PC-3 (cell line): ENCODE measurements around the gene GIT2. TPM values are rescaled to one million over a fixed set of nuclear protein-coding genes. Genes with fewer than 3 reads are reported as not detected.

Experiments used
- ATAC-seq: fragments of 200-7000 bp; cut with Tn5 transposase; 2 replicates; pipeline ENCODE4 v1.9.1; 2020; ENCODE audit warnings: mild to moderate bottlenecking, moderate library complexity
- BruUV-seq: library from RNA; stranded (reverse); fragments of 400-500 nt; replicated peaks from 2 replicates; lab custom pipeline; 2021; lab: Mats Ljungman, UMichigan
- CTCF ChIA-PET: fragments of 300-600 bp; sonication (Branson Sonifier 250); formaldehyde crosslinking; loops from one replicate; lab custom pipeline; 2022; ENCODE audit warnings: antibody characterized with exemption; lab: Charles Lee
- POLR2A ChIA-PET: fragments of 300-600 bp; sonication (Branson Sonifier 250); formaldehyde crosslinking; loops from one replicate; lab custom pipeline; 2022; ENCODE audit warnings: antibody characterized with exemption; ENCODE audit not compliant: unreplicated experiment; lab: Charles Lee
- DNase-seq: peaks from one replicate; pipeline ENCODE4 v3.0.0-alpha.2; 2015
- H2AFZ ChIP-seq: fragments of 300-600 bp; sonication (generic); 2 replicates; pipeline ENCODE4 v1.6.0; 2016; ENCODE audit warnings: antibody characterized with exemption, low read length
- H3F3A ChIP-seq: fragments of 300-600 bp; sonication (generic); one replicate; pipeline ENCODE4 v1.6.0; 2017; ENCODE audit warnings: antibody characterized with exemption, low read length, control low read depth, mild to moderate bottlenecking; ENCODE audit not compliant: unreplicated experiment
- H3K27ac ChIP-seq: fragments of 300-600 bp; sonication (generic); 2 replicates; pipeline ENCODE4 v1.5.1; 2016; ENCODE audit warnings: mild to moderate bottlenecking, low read length
- H3K27me3 ChIP-seq: fragments of 300-600 bp; sonication (generic); 2 replicates; pipeline ENCODE4 v1.6.1; 2016; ENCODE audit warnings: low read length, mixed read lengths
- H3K36me3 ChIP-seq: fragments of 300-600 bp; sonication (generic); 2 replicates; pipeline ENCODE4 v1.6.1; 2016; ENCODE audit warnings: low read depth, mixed run types, low read length, mixed read lengths
- H3K4me1 ChIP-seq: fragments of 300-600 bp; sonication (generic); 2 replicates; pipeline ENCODE4 v1.5.1; 2016; ENCODE audit warnings: low read length; ENCODE audit not compliant: insufficient read depth
- H3K4me2 ChIP-seq: fragments of 300-600 bp; sonication (generic); 2 replicates; pipeline ENCODE4 v1.6.0; 2016; ENCODE audit warnings: low read length
- H3K4me3 ChIP-seq: fragments of 300-600 bp; sonication (generic); 2 replicates; pipeline ENCODE4 v1.5.1; 2016; ENCODE audit warnings: mild to moderate bottlenecking, low read length, mixed read lengths
- H3K79me2 ChIP-seq: fragments of 300-600 bp; sonication (generic); 2 replicates; pipeline ENCODE4 v1.6.1; 2017; ENCODE audit warnings: low read length, mixed read lengths
- H3K9ac ChIP-seq: fragments of 300-600 bp; sonication (generic); 2 replicates; pipeline ENCODE4 v1.6.0; 2016; ENCODE audit warnings: mild to moderate bottlenecking, low read length
- H3K9me2 ChIP-seq: fragments of 300-600 bp; sonication (generic); replicated peaks from 2 replicates; pipeline ENCODE4 v1.6.1; 2016; ENCODE audit warnings: mixed run types, low read length, mixed read lengths
- H3K9me3 ChIP-seq: fragments of 300-600 bp; sonication (generic); 2 replicates; pipeline ENCODE4 v1.6.1; 2016; ENCODE audit warnings: low read length, mixed read lengths
- H4K20me1 ChIP-seq: fragments of 300-600 bp; sonication (generic); 2 replicates; pipeline ENCODE4 v1.6.1; 2016; ENCODE audit warnings: low read length, mixed read lengths
- CTCF ChIP-seq: fragments of 300-600 bp; sonication (generic); conservative IDR thresholded peaks from 2 replicates; pipeline ENCODE4 v1.5.1; 2017; ENCODE audit warnings: antibody characterized with exemption, low read depth, mild to moderate bottlenecking, low read length
- EZH2 ChIP-seq: fragments of 300-600 bp; sonication (generic); IDR thresholded peaks from one replicate; pipeline ENCODE4 v1.6.1; 2017; ENCODE audit warnings: antibody characterized with exemption, mild to moderate bottlenecking, low read length; ENCODE audit not compliant: unreplicated experiment
- EZH2phosphoT487 ChIP-seq: fragments of 300-600 bp; sonication (generic); IDR thresholded peaks from 2 replicates; pipeline ENCODE4 v1.6.1; 2018; ENCODE audit warnings: mild to moderate bottlenecking, antibody characterized with exemption, low read length, borderline replicate concordance
- intact Hi-C: fragments of 100-400 bp; cut with micrococcal nuclease; formaldehyde crosslinking; loops from 2 replicates; pipeline ENCODE4 v1.9.0; 2023
- total RNA-seq: library from RNA; depleted of rRNA; stranded (reverse); fragments of >200 nt; gene quantifications from 2 replicates; pipeline ENCODE4 v1.2.3, GENCODE V29; 2014

The GIT2 gene
- total RNA-seq, 1 experiment from 2014 or later, result 26.8 TPM

GRCh38 chr12:110007881-110008280 is 11.7 kb upstream of the GIT2 start:
- TF ChIP-seq EZH2phosphoT487, result no peak
- TF ChIP-seq CTCF, result no peak
- no peak for TF ChIP-seq EZH2
- CTCF ChIA-PET, result no interaction called here
- Histone ChIP-seq H3K4me2 (no peak overlapping the region), H3K9me2 (no peaks in the 10 kb centered on the region), H3K4me3 (no peak overlapping the region), H2AFZ (no peak overlapping the region), H3K79me2 (peaks cover 93% of the 10 kb centered on the region), H3F3A (no peaks in the 10 kb centered on the region), H3K9me3 (no peaks in the 10 kb centered on the region), H3K27ac (no peak overlapping the region), H3K27me3 (no peaks in the 10 kb centered on the region), H3K36me3 (peaks cover 10% of the 10 kb centered on the region; the same call in 1 of the 2 replicates), H4K20me1 (no peaks in the 10 kb centered on the region), H3K4me1 (peaks cover 5% of the 10 kb centered on the region; the same call in 1 of the 2 replicates), H3K9ac (no peak overlapping the region)
- intact Hi-C loops, result no loop called here
- no TSS peak for BruUV-seq
- POLR2A ChIA-PET, result no interaction called here
- DNase-seq (no peak), ATAC-seq (no peak)

- no peaks in the 10 kb centered on the region for H3K9me3 ChIP-seq
- H3K36me3 ChIP-seq, result peaks cover 8% of the 10 kb centered on the region; the same call in 1 of the 2 replicates
- ChIA-PET POLR2A (no interaction called here), CTCF (no interaction called here)
- H3K4me2 ChIP-seq, result no peak overlapping the region
- no peaks in the 10 kb centered on the region for H4K20me1 ChIP-seq
- no TSS peak for BruUV-seq
- no peak overlapping the region for H3K27ac ChIP-seq
- no peak overlapping the region for H2AFZ ChIP-seq
- H3K79me2 ChIP-seq, result peaks cover 98% of the 10 kb centered on the region
- no peak for DNase-seq
- peaks cover 23% of the 10 kb centered on the region for H3K4me1 ChIP-seq
- no peaks in the 10 kb centered on the region for H3K27me3 ChIP-seq
- no peaks in the 10 kb centered on the region for H3K9me2 ChIP-seq
- no peak for TF ChIP-seq EZH2
- no peak for TF ChIP-seq CTCF
- no peak for TF ChIP-seq EZH2phosphoT487
- H3K4me3 ChIP-seq, result no peak overlapping the region
- no peak overlapping the region for H3K9ac ChIP-seq
- intact Hi-C loops, result no loop called here
- no peak for ATAC-seq
- H3F3A ChIP-seq, result peaks cover 5% of the 10 kb centered on the region
These were observed 9.9 kb upstream of the GIT2 start for GRCh38 chr12:110006115-110006514.

GRCh38 chr12:110005319-110005973 is 9.3 kb upstream of the GIT2 start:
- no peak overlapping the region for H3K9ac ChIP-seq
- H3K27ac ChIP-seq, result no peak overlapping the region
- H3K4me2 ChIP-seq, result no peak overlapping the region
- ChIA-PET POLR2A (no interaction called here), CTCF (interaction anchor here (0.6 kb wide), 1 partner anchor 18 kb away, joined by 3 read pairs; no protein-coding TSS in a partner anchor)
- H3K4me3 ChIP-seq, result no peak overlapping the region
- no TSS peak for BruUV-seq
- DNase-seq, result no peak
- H3K27me3 ChIP-seq, result no peaks in the 10 kb centered on the region
- peaks cover 8% of the 10 kb centered on the region; the same call in 1 of the 2 replicates for H3K36me3 ChIP-seq
- H3K4me1 ChIP-seq, result peaks cover 29% of the 10 kb centered on the region
- no peak overlapping the region for H2AFZ ChIP-seq
- ATAC-seq, result no peak
- no peaks in the 10 kb centered on the region for H3K9me2 ChIP-seq
- H3F3A ChIP-seq, result peaks cover 8% of the 10 kb centered on the region
- intact Hi-C loops, result no loop called here
- H3K79me2 ChIP-seq, result peaks cover 98% of the 10 kb centered on the region
- TF ChIP-seq CTCF (no peak), EZH2 (no peak), EZH2phosphoT487 (no peak)
- H4K20me1 ChIP-seq, result no peaks in the 10 kb centered on the region
- H3K9me3 ChIP-seq, result no peaks in the 10 kb centered on the region
